HG03159 (cell line): Measurements from ENCODE around the gene TBC1D16.

ENCODE experiments used
- ATAC-seq: cut with Tn5 transposase; IDR thresholded peaks from one replicate; pipeline ENCODE4 v1.9.1; 2021; ENCODE audit warnings: mild to moderate bottlenecking, moderate library complexity; ENCODE audit not compliant: unreplicated experiment

TBC1D16 gene

DNA sequence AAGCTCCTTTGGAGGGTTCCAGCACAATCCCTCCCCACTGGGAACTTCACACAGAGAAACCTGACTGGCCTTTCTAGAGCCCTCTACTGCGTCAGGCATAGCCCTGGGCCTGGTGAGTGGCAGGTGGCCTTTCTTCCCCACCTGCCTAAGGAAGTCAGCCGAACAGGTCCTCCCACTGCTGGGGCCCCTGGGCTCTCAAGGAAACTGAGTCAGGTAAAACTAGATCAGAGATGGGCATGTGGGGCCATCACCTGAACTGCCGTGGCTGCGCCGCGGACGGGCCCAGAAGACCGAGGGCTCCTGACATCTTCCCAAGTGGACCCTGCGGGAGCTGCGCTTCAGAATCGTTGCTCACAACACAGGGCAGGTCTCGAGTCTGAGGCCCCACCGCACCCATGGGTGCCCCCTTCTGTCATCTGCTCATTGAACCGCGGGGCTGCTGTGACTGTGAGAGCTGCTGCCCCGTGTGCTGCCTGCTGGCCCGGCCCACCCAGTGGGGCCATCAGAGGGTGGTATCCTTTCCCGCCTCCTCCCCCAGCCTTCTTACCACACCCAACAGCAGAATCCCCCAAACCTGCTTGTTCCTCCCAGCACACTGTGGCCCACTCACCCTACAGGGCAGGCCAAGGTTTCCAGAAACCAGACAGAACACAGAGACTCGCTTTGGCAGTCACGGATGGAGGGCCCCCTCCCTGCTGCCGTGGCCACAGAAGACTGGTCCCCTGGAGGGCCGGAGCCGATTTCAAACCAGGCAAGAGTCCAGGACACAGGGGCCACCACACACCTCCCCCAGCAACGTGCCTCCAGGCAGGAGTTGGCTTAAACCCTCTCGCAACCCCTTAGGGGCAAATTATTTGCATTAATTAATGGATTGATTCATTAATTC is 81.1 kb downstream of the TBC1D16 start:
- ATAC-seq = no peak

DNA sequence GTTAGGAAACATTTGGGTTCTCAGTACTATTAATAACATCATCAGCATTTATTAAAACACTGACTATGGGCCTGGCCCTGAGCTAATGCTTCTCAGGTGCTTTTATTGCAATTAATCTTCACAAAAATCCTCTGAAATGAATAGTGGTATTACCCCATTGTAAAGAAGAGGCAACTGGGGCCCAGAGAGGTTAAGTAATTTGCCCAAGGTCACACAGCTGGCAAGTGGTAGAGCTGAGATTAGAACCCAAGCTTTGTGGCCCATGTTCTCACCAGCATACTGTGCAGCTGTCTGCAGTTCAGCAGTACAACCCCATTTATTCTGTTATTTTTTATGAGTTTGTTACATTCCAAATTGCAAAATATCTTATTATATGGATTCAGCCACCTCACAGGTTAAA is 82.3 kb downstream of the TBC1D16 start:
- no peak for ATAC-seq

GRCh38 chr17:79952901-79953300 is 82.8 kb downstream of the TBC1D16 start:
- no peak for ATAC-seq

- no peak for ATAC-seq
Measured at GRCh38 chr17:79952265-79952877, 83.3 kb downstream of the TBC1D16 start.

DNA sequence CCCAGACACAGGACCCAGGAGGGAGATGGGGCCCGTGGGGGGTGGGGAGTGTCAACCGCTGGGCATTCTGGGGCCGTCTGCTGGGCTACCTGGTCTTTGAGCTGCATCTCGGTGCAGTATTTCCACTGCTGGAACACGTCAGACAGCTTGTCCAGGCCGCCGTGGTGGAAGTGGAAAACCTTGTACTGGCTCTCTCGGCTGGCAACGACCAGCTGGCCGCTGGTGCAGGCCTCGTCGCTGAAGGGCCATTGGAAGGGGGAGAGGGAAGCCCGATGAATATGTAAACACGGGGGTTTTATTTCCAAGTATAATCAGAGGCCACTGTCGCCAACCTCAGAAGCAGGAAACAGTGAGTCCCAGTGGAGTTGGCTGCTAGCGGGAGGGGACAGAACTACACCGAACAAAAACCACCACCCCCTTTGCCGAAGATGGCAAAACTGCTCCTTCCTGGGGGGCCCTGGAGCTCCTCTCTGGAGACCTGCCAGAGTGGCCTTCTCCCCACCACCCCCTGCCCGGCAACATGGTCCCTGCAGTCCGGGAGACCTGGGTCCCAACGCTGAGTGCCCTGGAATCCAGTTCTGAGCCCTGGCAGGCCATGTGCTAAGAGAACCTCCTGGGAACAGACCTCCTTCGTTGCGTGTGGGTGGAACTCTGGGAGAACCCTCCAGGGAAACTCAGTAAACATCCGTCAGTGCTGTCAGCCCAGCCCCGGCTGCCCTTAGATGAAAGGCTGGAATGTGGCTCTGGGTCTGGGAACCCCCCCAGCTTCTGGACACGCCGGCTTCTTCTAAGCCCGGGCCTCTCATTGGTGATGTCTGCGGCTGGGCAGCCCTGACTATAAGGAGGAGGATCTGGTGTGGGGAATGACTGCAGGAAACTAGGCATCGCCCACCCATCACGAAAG is 84.1 kb downstream of the TBC1D16 start:
- ATAC-seq = no peak

DNA sequence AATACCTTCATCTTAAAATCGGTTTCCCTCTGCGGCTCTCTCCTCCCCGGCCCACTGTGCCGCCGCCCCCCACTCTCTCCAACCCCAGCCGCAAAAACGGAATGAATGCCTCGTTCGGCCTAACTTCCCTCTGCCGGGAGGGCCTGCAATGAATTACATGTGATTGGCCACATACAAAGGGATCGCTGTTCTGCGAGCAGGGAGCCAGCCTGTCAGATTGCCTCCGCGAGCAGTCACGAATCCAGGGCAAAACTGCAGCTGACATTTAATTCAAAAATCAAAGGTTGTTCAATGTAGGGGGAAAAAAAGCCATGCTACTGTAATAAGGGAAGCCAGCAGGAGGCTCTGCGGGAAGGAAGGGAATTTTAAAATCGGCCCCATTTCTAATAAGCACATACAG is 84.9 kb downstream of the TBC1D16 start:
- no peak for ATAC-seq

DNA sequence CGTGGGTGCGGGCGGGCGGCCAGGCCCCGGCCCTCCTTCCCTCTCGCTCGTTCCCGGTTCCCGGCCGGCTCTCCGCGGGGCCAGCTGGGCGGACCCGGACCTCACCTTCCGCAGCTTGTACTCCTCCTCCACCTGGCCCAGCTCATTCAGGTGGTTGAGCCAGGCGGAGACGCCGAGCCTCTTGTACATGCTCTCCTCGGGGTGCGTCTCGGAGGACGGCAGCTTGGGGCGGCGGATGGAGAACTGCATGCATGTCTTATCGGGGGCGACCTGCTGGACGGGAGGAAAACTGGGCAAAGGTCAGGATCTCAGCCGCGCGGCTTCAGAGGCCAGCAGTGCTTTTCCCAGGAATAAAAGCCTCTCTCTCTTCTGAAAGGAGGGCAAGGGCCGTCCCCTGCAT is 85.4 kb downstream of the TBC1D16 start:
- no peak for ATAC-seq

GRCh38 chr17:79949656-79950209 is 85.9 kb downstream of the TBC1D16 start:
- no peak for ATAC-seq

GRCh38 chr17:79948945-79949655 is 86.6 kb downstream of the TBC1D16 start:
- no peak for ATAC-seq

GRCh38 chr17:79948406-79948944 is 87.2 kb downstream of the TBC1D16 start:
- no peak for ATAC-seq

- ATAC-seq = no peak
Measured at GRCh38 chr17:79947351-79948031, 88.2 kb downstream of the TBC1D16 start.

GRCh38 chr17:79946352-79947231 is 89.1 kb downstream of the TBC1D16 start:
- no peak for ATAC-seq

DNA sequence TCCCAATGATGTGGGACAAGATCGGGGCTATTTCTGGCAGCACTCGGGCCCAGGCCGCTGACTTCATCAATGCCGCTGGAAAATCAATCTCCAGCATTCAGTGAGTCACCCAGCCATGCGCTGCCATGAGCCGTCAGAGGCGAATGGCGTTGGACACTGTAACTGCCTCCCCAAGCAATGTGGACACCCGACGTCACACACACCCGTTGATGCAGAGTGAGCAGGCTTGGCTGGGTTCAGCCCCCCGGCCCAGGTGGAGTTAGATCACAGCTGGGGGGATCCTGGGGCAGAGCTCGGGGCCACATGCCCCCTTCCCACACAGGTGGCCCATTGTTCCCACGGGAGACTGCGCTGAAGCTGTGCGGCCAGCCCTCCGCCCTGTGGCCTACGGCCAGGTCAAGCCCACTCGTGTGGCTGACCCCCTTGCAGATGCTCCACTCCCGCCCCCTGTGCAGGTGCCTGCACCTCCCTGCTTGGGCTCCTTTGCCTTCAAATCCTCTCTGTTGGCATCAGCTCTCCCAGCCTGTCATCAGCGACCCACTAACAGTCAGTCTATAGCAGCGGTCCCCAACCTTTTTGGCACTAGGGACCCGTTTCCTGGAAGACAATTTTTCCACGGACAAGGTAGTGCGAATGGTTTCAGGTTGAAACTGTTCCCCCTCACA is 89.9 kb downstream of the TBC1D16 start:
- ATAC-seq = no peak

- ATAC-seq = no peak
Measured at GRCh38 chr17:79944821-79945391, 90.8 kb downstream of the TBC1D16 start.

GRCh38 chr17:79944251-79944812 is 91.3 kb downstream of the TBC1D16 start:
- ATAC-seq = no peak

DNA sequence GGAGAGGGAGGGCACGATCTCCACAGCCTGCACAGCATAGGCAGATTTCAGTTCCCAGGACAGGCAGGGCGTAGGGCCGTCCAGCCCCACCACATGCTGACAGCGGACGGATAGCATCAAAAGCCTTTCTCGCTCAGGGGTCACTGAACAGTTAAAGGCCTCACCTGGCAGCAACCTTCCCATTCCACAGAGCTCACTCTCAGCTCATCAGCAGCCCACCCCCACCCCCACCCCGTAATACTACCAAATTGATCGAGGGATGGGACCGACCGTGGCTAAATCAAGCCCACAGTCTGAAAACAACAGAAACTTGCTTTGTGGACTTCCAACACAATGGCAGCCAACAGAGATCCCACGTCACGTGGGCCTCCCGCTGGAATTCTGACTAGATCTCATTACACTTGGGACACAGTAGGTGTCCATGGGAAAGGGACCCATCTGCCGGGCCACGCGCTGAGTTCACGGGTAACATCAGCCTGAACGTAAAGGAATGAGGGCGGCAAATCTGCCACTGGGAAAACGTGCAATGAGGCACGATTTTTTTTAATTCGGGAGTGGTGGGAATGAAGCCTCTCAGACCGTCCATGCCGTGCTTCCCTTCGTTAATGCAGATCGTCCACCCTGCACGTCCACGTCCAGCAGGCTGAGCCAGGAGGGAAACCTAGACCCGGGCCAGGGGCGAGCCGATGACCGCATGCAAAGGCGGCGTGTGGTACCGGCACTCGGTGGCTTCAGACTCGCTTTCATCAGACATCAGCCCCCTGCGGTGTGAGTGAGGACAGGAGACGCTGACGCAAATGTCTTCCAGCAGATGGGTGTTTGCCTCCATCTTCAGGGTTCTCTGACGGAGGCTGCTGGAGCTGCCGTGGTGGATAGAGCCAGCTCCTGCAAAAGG is 92.1 kb downstream of the TBC1D16 start:
- ATAC-seq = no peak
